HEK293 (cell line): ENCODE measurements around the gene PRSS8.
A peak's percentile ranks its signal among the peaks of the same experiment; 100 is the strongest.

Experiments
- CTCF ChIA-PET: fragments of 350-600 bp; formaldehyde crosslinking; extraction: SDS; loops from one replicate; lab custom pipeline; 2021; ENCODE audit warnings: antibody characterized with exemption; lab: Yijun Ruan, JAX
- POLR2A ChIA-PET: fragments of 300-600 bp; formaldehyde crosslinking; extraction: SDS; loops from one replicate; lab custom pipeline; 2020; ENCODE audit warnings: antibody characterized with exemption, inconsistent platforms; lab: Yijun Ruan, JAX
- H3K27ac ChIP-seq: fragments of 200-500 bp; sonication (Bioruptor generic); 2 replicates; pipeline ENCODE4 v1.5.1; 2014; ENCODE audit warnings: low read depth, low read length, control low read depth, inconsistent platforms; ENCODE audit errors: extremely low read depth
- H3K36me3 ChIP-seq, 2 experiments: fragments of 200-500 bp in 1 of 2; sonication (Bioruptor generic) in 1 of 2; 1 replicate in 1 of 2; 2 replicates in 1 of 2; pipeline ENCODE4 v1.5.1; 2014 to 2017; ENCODE audit warnings: inconsistent platforms in 2 of 2, low read length in 2 of 2; ENCODE audit not compliant: control insufficient read depth in 2 of 2, insufficient read depth in 1 of 2
- H3K4me1 ChIP-seq: fragments of 200-500 bp; sonication (Bioruptor generic); 2 replicates; pipeline ENCODE4 v1.5.1; 2014; ENCODE audit warnings: mild to moderate bottlenecking, low read length, inconsistent platforms; ENCODE audit not compliant: control insufficient read depth, insufficient read depth
- H3K4me3 ChIP-seq: 2 replicates; pipeline ENCODE4 v1.5.1; 2011; ENCODE audit warnings: low read depth, mild to moderate bottlenecking, control low read depth, low read length, moderate library complexity
- H3K9me3 ChIP-seq: fragments of 200-500 bp; sonication (Bioruptor generic); 2 replicates; pipeline ENCODE4 v1.5.1; 2014; ENCODE audit warnings: low read depth, low read length, inconsistent platforms; ENCODE audit not compliant: control insufficient read depth, insufficient read depth
- IKZF3 ChIP-seq: fragments of 450-650 bp; IDR thresholded peaks from 2 replicates; pipeline ENCODE4 v1.5.0; 2018; ENCODE audit warnings: missing biosample characterization, mild to moderate bottlenecking, missing genetic modification characterization, moderate library complexity
- PRDM1 ChIP-seq: fragments of 450-650 bp; formaldehyde crosslinking; IDR thresholded peaks from 2 replicates; pipeline ENCODE4; 2016; ENCODE audit warnings: missing biosample characterization, missing genetic modification characterization
- TRIM28 ChIP-seq: IDR thresholded peaks from 2 replicates; pipeline ENCODE4 v1.6.1; 2011; ENCODE audit warnings: low read length, control low read depth, borderline replicate concordance
- ZBTB20 ChIP-seq: fragments of 450-650 bp; formaldehyde crosslinking; IDR thresholded peaks from 2 replicates; pipeline ENCODE4 v1.5.1; 2016; ENCODE audit warnings: missing biosample characterization, missing genetic modification characterization
- ZBTB48 ChIP-seq: fragments of 450-650 bp; formaldehyde crosslinking; IDR thresholded peaks from 2 replicates; pipeline ENCODE4 v1.5.1; 2016; ENCODE audit warnings: missing biosample characterization, missing genetic modification characterization
- ZFHX2 ChIP-seq: fragments of 450-650 bp; formaldehyde crosslinking; conservative IDR thresholded peaks from 2 replicates; pipeline ENCODE4 v1.5.1; 2016; ENCODE audit warnings: missing biosample characterization, missing genetic modification characterization
- ZFP69B ChIP-seq: fragments of 450-650 bp; formaldehyde crosslinking; IDR thresholded peaks from 2 replicates; pipeline ENCODE4 v1.5.1; 2016; ENCODE audit warnings: missing biosample characterization, missing genetic modification characterization
- ZIC2 ChIP-seq: fragments of 450-650 bp; formaldehyde crosslinking; IDR thresholded peaks from 2 replicates; pipeline ENCODE4 v1.5.1; 2016; ENCODE audit warnings: missing biosample characterization, missing genetic modification characterization
- ZNF121 ChIP-seq: fragments of 450-650 bp; formaldehyde crosslinking; IDR thresholded peaks from 2 replicates; pipeline ENCODE4 v1.5.1; 2016; ENCODE audit warnings: missing biosample characterization, missing genetic modification characterization
- ZNF23 ChIP-seq: fragments of 450-650 bp; formaldehyde crosslinking; IDR thresholded peaks from 2 replicates; pipeline ENCODE4 v1.5.1; 2016; ENCODE audit warnings: missing biosample characterization, missing genetic modification characterization, borderline replicate concordance
- ZNF248 ChIP-seq: fragments of 450-650 bp; formaldehyde crosslinking; IDR thresholded peaks from 2 replicates; pipeline ENCODE4 v1.5.1; 2017; ENCODE audit warnings: missing biosample characterization, missing genetic modification characterization
- ZNF335 ChIP-seq: fragments of 450-650 bp; formaldehyde crosslinking; conservative IDR thresholded peaks from 2 replicates; pipeline ENCODE4 v1.5.1; 2016; ENCODE audit warnings: missing biosample characterization, missing genetic modification characterization
- ZNF341 ChIP-seq: fragments of 450-650 bp; formaldehyde crosslinking; IDR thresholded peaks from 2 replicates; pipeline ENCODE4; 2016; ENCODE audit warnings: low read depth, missing biosample characterization, missing genetic modification characterization
- ZNF48 ChIP-seq: fragments of 450-650 bp; formaldehyde crosslinking; IDR thresholded peaks from 2 replicates; pipeline ENCODE4 v1.5.1; 2016; ENCODE audit warnings: missing biosample characterization, missing genetic modification characterization
- ZNF600 ChIP-seq: fragments of 450-650 bp; formaldehyde crosslinking; IDR thresholded peaks from 2 replicates; pipeline ENCODE4 v1.5.1; 2016; ENCODE audit warnings: missing biosample characterization, missing genetic modification characterization
- ZNF664 ChIP-seq: fragments of 450-650 bp; formaldehyde crosslinking; IDR thresholded peaks from 2 replicates; pipeline ENCODE4 v1.5.1; 2016; ENCODE audit warnings: missing biosample characterization, missing genetic modification characterization
- ZNF768 ChIP-seq: fragments of 450-650 bp; formaldehyde crosslinking; IDR thresholded peaks from 2 replicates; pipeline ENCODE4 v1.5.1; 2018; ENCODE audit warnings: missing biosample characterization, mild to moderate bottlenecking, missing genetic modification characterization
- ZSCAN23 ChIP-seq: fragments of 450-650 bp; formaldehyde crosslinking; IDR thresholded peaks from 2 replicates; pipeline ENCODE4 v1.5.1; 2016; ENCODE audit warnings: missing biosample characterization, missing genetic modification characterization
- TF ChIP-seq, protein P1 (sequence below): fragments of 450-650 bp; formaldehyde crosslinking; IDR thresholded peaks from 2 replicates; pipeline ENCODE4 v1.5.1; 2016; ENCODE audit warnings: missing biosample characterization, missing genetic modification characterization, low read depth
- TF ChIP-seq, protein P2 (sequence below): fragments of 450-650 bp; formaldehyde crosslinking; IDR thresholded peaks from 2 replicates; pipeline ENCODE4 v1.5.1; 2016; ENCODE audit warnings: missing biosample characterization, missing genetic modification characterization
- TF ChIP-seq, protein P3 (sequence below): fragments of 450-650 bp; formaldehyde crosslinking; IDR thresholded peaks from 2 replicates; pipeline ENCODE4 v1.5.1; 2016; ENCODE audit warnings: missing biosample characterization, missing genetic modification characterization
- TF ChIP-seq, protein P4 (sequence below): fragments of 450-650 bp; formaldehyde crosslinking; IDR thresholded peaks from 2 replicates; pipeline ENCODE4 v1.5.1; 2016; ENCODE audit warnings: missing biosample characterization, missing genetic modification characterization

PRSS8 gene

DNA sequence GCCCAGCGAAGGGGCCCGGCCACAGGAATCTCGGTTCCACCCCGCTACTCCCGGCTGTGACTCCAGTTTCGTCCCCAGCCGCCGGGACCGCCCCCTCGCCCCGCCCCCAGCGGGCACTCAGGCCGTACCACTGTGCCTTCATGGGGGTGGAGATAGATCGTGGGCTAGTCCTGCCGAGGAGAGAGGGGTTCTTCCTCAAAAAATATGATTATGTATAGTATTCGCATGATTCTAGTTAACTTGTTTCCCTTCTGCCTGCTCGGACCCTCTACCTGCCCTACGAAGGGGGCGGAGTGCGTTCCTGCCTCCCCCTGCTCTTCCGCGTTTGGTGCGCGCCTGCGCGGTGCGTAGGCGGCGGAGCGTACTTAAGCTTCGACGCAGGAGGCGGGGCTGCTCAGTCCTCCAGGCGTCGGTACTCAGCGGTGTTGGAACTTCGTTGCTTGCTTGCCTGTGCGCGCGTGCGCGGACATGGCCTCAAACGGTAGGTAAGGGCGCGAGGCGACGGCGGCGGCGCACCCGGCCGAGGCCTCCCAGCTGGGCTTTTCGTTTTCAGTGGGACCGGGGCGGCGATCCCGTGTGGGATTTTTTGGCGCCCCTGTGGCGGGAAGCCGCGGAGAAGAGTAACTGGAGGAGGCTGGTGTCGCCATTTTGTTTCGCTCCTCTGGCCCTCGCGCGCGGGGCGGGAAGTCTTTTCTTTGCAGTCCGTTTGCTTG is 44.4 kb upstream of the PRSS8 start, which contains the start of gene FUS (continued):
- TF ChIP-seq ZFHX2 (tag by site-specific recombination) (peak; percentile 98), ZNF664 (tag by site-specific recombination) (0 out of 2 replicates have a peak, but pooled peaks have one; percentile 48), ZSCAN23 (tag by site-specific recombination) (peak; percentile 56; the same call in 1 of the 2 replicates)

DNA sequence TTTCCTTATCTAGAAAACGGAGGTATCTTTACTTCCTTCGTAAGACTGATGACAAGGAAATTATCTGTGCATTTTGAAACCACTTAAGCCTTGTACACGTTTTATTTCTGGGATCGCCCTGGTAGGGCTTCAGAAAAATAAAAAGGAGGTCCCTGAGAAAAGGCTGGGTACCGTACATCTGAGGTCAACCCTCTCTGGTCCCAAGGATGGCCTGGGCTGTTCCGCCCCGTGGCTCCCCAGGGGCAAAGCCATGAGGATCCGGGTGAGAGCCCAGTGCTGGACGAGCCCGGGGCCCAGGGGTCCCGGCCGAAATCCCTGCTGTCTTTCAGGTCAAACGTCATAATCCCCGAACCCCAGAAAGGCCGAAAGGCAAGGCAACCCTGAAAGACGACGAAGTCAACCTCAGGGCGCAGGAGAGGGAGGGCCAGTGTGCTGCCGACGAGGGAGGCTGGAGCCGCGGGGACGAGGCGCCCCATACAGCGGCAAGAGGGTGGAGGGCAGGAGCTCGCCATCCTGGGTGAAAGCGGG is 43.8 kb upstream of the PRSS8 start:
- Histone ChIP-seq H3K9me3 (no peaks in the 10 kb centered on the region), H3K4me1 (no peaks in the 10 kb centered on the region), H3K4me3 (peak overlapping the region; percentile 72), H3K36me3 (peaks cover 14 to 35% of the 10 kb centered on the region in 2 experiments; a peak in 2 of 3 replicates)
- CTCF ChIA-PET, result interaction anchor here (0.6 kb wide), 2 partner anchors 37 to 795 kb away, joined by 3 read pairs; no protein-coding TSS in a partner anchor
- TF ChIP-seq PRDM1 (tag by site-specific recombination) (0 out of 2 replicates have a peak, but pooled peaks have one; percentile 30), ZNF48 (no peak), ZNF335 (tag by site-specific recombination) (peak; percentile 66), ZIC2 (tag by site-specific recombination) (peak; percentile 12; the same call in 1 of the 2 replicates), ZNF121 (tag by site-specific recombination) (peak; percentile 17; the same call in 1 of the 2 replicates), IKZF3 (tag by site-specific recombination) (0 out of 2 replicates have a peak, but pooled peaks have one; percentile 74), ZNF600 (tag by site-specific recombination) (0 out of 2 replicates have a peak, but pooled peaks have one; percentile 28), ZNF23 (tag by site-specific recombination) (no peak), ZBTB48 (tag by site-specific recombination) (peak; percentile 39; the same call in 1 of the 2 replicates), TRIM28 (no peak), ZNF768 (tag by site-specific recombination) (peak; percentile 83; the same call in 1 of the 2 replicates), ZNF341 (tag by site-specific recombination) (peak; percentile 79), ZFP69B (0 out of 2 replicates have a peak, but pooled peaks have one; percentile 93), ZBTB20 (tag by site-specific recombination) (peak; percentile 97), ZNF248 (tag by site-specific recombination) (no peak)
- TF ChIP-seq, protein P1, sequence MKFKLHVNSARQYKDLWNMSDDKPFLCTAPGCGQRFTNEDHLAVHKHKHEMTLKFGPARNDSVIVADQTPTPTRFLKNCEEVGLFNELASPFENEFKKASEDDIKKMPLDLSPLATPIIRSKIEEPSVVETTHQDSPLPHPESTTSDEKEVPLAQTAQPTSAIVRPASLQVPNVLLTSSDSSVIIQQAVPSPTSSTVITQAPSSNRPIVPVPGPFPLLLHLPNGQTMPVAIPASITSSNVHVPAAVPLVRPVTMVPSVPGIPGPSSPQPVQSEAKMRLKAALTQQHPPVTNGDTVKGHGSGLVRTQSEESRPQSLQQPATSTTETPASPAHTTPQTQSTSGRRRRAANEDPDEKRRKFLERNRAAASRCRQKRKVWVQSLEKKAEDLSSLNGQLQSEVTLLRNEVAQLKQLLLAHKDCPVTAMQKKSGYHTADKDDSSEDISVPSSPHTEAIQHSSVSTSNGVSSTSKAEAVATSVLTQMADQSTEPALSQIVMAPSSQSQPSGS (tag by site-specific recombination), result no peak
- TF ChIP-seq, protein P2, sequence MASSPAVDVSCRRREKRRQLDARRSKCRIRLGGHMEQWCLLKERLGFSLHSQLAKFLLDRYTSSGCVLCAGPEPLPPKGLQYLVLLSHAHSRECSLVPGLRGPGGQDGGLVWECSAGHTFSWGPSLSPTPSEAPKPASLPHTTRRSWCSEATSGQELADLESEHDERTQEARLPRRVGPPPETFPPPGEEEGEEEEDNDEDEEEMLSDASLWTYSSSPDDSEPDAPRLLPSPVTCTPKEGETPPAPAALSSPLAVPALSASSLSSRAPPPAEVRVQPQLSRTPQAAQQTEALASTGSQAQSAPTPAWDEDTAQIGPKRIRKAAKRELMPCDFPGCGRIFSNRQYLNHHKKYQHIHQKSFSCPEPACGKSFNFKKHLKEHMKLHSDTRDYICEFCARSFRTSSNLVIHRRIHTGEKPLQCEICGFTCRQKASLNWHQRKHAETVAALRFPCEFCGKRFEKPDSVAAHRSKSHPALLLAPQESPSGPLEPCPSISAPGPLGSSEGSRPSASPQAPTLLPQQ (tag by site-specific recombination), result peak; percentile 93; the same call in 1 of the 2 replicates
- TF ChIP-seq, protein P3, sequence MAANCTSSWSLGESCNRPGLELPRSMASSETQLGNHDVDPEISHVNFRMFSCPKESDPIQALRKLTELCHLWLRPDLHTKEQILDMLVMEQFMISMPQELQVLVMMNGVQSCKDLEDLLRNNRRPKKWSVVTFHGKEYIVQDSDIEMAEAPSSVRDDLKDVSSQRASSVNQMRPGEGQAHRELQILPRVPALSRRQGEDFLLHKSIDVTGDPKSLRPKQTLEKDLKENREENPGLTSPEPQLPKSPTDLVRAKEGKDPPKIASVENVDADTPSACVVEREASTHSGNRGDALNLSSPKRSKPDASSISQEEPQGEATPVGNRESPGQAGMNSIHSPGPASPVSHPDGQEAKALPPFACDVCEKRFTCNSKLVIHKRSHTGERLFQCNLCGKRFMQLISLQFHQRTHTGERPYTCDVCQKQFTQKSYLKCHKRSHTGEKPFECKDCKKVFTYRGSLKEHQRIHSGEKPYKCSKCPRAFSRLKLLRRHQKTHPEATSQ (tag by site-specific recombination), result peak; percentile 46; the same call in 1 of the 2 replicates
- TF ChIP-seq, protein P4, sequence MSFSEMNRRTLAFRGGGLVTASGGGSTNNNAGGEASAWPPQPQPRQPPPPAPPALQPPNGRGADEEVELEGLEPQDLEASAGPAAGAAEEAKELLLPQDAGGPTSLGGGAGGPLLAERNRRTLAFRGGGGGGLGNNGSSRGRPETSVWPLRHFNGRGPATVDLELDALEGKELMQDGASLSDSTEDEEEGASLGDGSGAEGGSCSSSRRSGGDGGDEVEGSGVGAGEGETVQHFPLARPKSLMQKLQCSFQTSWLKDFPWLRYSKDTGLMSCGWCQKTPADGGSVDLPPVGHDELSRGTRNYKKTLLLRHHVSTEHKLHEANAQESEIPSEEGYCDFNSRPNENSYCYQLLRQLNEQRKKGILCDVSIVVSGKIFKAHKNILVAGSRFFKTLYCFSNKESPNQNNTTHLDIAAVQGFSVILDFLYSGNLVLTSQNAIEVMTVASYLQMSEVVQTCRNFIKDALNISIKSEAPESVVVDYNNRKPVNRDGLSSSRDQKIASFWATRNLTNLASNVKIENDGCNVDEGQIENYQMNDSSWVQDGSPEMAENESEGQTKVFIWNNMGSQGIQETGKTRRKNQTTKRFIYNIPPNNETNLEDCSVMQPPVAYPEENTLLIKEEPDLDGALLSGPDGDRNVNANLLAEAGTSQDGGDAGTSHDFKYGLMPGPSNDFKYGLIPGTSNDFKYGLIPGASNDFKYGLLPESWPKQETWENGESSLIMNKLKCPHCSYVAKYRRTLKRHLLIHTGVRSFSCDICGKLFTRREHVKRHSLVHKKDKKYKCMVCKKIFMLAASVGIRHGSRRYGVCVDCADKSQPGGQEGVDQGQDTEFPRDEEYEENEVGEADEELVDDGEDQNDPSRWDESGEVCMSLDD (tag by site-specific recombination), result 0 out of 2 replicates have a peak, but pooled peaks have one; percentile 42
- TF ChIP-seq, all 188 proteins: peak for 14
- POLR2A ChIA-PET, result interaction anchor here (0.5 to 4.8 kb wide), 37 partner anchors 8 to 694 kb away, joined by 3 to 107 read pairs (median 6); partner anchors contain the start of genes ARMC5, HSD3B7, KAT8 and PYCARD
- H3K27ac ChIP-seq, result peak overlapping the region; percentile 91; the same call in 1 of the 2 replicates
